GM06990 (cell line): ENCODE results near the gene CTDP1.

Source experiments
- DNase-seq: peaks from one replicate; pipeline ENCODE4 v3.0.0-alpha.2; 2011; ENCODE audit not compliant: insufficient read length; ENCODE audit errors: extremely low read depth
- H3K27me3 ChIP-seq: replicated peaks from 2 replicates; pipeline ENCODE4 v1.6.0; 2011; ENCODE audit warnings: low read length; ENCODE audit not compliant: control insufficient read depth, insufficient read depth
- H3K36me3 ChIP-seq: 2 replicates; pipeline ENCODE4 v1.5.1; 2011; ENCODE audit warnings: low read length; ENCODE audit not compliant: control insufficient read depth, insufficient read depth
- H3K4me3 ChIP-seq: replicated peaks from 2 replicates; pipeline ENCODE4 v1.5.1; 2011; ENCODE audit warnings: low read depth, mild to moderate bottlenecking, control low read depth, low read length
- CTCF ChIP-seq: IDR thresholded peaks from 2 replicates; pipeline ENCODE4 v1.5.1; 2011; ENCODE audit warnings: low read length, control low read depth, mild to moderate bottlenecking, inconsistent platforms; ENCODE audit not compliant: insufficient read depth, poor library complexity, severe bottlenecking

Gene CTDP1

GRCh38 chr18:79770826-79771225 lies 91.2 kb downstream of the CTDP1 start:
- no peak for DNase-seq
- Histone ChIP-seq H3K27me3 (no peaks in the 10 kb centered on the region), H3K36me3 (no peaks in the 10 kb centered on the region), H3K4me3 (no peak overlapping the region)
- no peak for TF ChIP-seq CTCF

- Histone ChIP-seq H3K4me3 (no peak overlapping the region), H3K27me3 (no peaks in the 10 kb centered on the region), H3K36me3 (no peaks in the 10 kb centered on the region)
- no peak for TF ChIP-seq CTCF
- no peak for DNase-seq
Observed at GRCh38 chr18:79771446-79772107, 92.0 kb downstream of the CTDP1 start.

- no peak for TF ChIP-seq CTCF
- H3K27me3 ChIP-seq, result no peaks in the 10 kb centered on the region
- no peak overlapping the region for H3K4me3 ChIP-seq
- no peak for DNase-seq
- H3K36me3 ChIP-seq, result no peaks in the 10 kb centered on the region
Observed at GRCh38 chr18:79772108-79772864, 92.7 kb downstream of the CTDP1 start.

GRCh38 chr18:79772865-79773696 lies 93.5 kb downstream of the CTDP1 start:
- DNase-seq, result no peak
- no peak for TF ChIP-seq CTCF

GRCh38 chr18:79774111-79774510 lies 94.5 kb downstream of the CTDP1 start:
- no peak for TF ChIP-seq CTCF
- no peak overlapping the region for H3K4me3 ChIP-seq
- no peaks in the 10 kb centered on the region for H3K27me3 ChIP-seq
- H3K36me3 ChIP-seq, result no peaks in the 10 kb centered on the region
- DNase-seq, result no peak

More at GRCh38 chr18:79772865-79773696, 93.5 kb downstream of the CTDP1 start:
- Histone ChIP-seq H3K4me3 (no peak overlapping the region), H3K27me3 (no peaks in the 10 kb centered on the region), H3K36me3 (no peaks in the 10 kb centered on the region)
